ENCODE measurements around the gene GPRC5A. TPM values are rescaled to one million over a fixed set of nuclear protein-coding genes. Genes with fewer than 3 reads are reported as not detected.

The GPRC5A gene
- total RNA-seq, 1 donor from 2014 or later: not detected

DNA sequence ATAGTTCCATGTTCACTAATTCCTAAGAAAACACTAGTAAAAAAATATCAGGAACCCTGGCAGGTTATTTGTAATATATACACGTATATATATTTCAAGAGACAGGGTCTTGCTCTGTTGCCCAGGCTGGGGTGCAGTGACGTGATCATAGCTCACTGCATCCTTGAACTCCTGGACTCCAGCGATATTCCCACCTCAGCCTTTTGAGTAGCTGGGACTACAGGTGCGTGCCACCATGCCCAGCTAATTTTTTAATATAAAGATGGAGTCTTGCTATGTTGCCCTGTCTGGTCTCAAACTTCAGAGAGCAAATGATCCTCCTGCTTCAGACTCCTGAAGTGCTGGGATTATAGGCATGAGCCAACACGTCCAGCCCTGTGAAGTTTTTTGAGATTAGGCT lies 16.2 kb downstream of the GPRC5A start:
- no peak overlapping the region for H3K4me3 Mint-ChIP-seq (ENCODE audit: low read depth)
- H3K4me1 Mint-ChIP-seq (ENCODE audit: low read depth): peaks cover 16% of the 10 kb centered on the region
- H3K36me3 Mint-ChIP-seq (ENCODE audit: low read depth): no peaks in the 10 kb centered on the region
- peaks cover 7% of the 10 kb centered on the region for H3K27me3 Mint-ChIP-seq (ENCODE audit: low read depth)
- DNase-seq (ENCODE audit: low spot score): no peak
- H3K9me3 Mint-ChIP-seq: no peaks in the 10 kb centered on the region
- no peak overlapping the region for H3K27ac Mint-ChIP-seq
- intact Hi-C loops (cut with micrococcal nuclease): no loop called here

DNA sequence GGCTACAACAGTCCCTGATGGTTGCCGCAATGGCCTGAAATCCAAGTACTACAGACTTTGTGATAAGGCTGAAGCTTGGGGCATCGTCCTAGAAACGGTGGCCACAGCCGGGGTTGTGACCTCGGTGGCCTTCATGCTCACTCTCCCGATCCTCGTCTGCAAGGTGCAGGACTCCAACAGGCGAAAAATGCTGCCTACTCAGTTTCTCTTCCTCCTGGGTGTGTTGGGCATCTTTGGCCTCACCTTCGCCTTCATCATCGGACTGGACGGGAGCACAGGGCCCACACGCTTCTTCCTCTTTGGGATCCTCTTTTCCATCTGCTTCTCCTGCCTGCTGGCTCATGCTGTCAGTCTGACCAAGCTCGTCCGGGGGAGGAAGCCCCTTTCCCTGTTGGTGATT lies 16.9 kb downstream of the GPRC5A start:
- H3K27ac Mint-ChIP-seq: no peak overlapping the region
- H3K36me3 Mint-ChIP-seq (ENCODE audit: low read depth): no peaks in the 10 kb centered on the region
- peaks cover 7% of the 10 kb centered on the region for H3K27me3 Mint-ChIP-seq (ENCODE audit: low read depth)
- H3K9me3 Mint-ChIP-seq: no peaks in the 10 kb centered on the region
- H3K4me3 Mint-ChIP-seq (ENCODE audit: low read depth): no peak overlapping the region
- intact Hi-C loops (cut with micrococcal nuclease): no loop called here
- no peak for DNase-seq (ENCODE audit: low spot score)
- peaks cover 16% of the 10 kb centered on the region for H3K4me1 Mint-ChIP-seq (ENCODE audit: low read depth)

DNA sequence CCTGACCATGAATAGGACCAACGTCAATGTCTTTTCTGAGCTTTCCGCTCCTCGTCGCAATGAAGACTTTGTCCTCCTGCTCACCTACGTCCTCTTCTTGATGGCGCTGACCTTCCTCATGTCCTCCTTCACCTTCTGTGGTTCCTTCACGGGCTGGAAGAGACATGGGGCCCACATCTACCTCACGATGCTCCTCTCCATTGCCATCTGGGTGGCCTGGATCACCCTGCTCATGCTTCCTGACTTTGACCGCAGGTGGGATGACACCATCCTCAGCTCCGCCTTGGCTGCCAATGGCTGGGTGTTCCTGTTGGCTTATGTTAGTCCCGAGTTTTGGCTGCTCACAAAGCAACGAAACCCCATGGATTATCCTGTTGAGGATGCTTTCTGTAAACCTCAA lies 17.3 kb downstream of the GPRC5A start:
- H3K27me3 Mint-ChIP-seq (ENCODE audit: low read depth): peaks cover 6% of the 10 kb centered on the region
- intact Hi-C loops (cut with micrococcal nuclease): no loop called here
- no peak for DNase-seq (ENCODE audit: low spot score)
- H3K27ac Mint-ChIP-seq: no peak overlapping the region
- peaks cover 16% of the 10 kb centered on the region for H3K4me1 Mint-ChIP-seq (ENCODE audit: low read depth)
- no peaks in the 10 kb centered on the region for H3K36me3 Mint-ChIP-seq (ENCODE audit: low read depth)
- H3K9me3 Mint-ChIP-seq: no peaks in the 10 kb centered on the region
- no peak overlapping the region for H3K4me3 Mint-ChIP-seq (ENCODE audit: low read depth)

DNA sequence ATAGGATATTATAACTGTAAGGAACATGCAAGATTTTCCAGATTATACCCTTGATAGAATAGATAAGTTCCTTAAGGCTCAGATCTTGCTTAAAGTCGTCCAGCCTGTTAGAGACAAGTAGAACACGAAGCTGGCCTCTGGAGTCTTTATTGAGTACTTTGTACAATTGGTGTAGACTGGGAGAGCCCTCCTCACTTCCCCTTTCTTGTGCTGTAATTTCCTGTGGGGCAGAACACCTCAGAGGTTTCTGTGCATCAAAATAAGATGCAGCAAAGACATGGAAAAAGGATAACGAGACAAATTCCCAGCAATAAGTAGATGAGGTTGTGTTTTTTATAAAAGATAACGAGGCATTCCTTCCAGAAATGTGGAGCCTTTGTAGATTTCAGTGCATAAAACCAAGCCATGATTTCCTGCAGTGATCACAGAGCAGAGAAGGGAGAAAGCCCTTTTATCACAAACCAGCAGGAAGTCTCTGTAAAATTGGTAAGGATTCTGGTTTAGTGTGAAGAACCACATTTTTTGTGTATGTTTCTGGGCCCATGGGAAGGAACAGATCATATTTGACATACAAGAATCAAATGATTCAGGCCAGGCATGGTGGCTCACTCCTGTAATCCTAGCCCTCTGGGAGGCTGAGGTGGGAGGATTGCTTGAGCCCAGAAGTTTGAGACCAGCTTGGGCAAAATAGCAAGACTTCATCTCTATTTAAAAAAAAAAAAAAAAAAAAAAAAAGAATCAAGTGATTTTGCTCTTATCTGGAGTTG lies 18.0 kb downstream of the GPRC5A start:
- intact Hi-C loops (cut with micrococcal nuclease): no loop called here
- Mint-ChIP-seq H3K27ac (no peak overlapping the region), H3K36me3 (ENCODE audit: low read depth) (no peaks in the 10 kb centered on the region), H3K9me3 (no peaks in the 10 kb centered on the region), H3K4me1 (ENCODE audit: low read depth) (peaks cover 16% of the 10 kb centered on the region), H3K4me3 (ENCODE audit: low read depth) (no peak overlapping the region), H3K27me3 (ENCODE audit: low read depth) (peaks cover 2% of the 10 kb centered on the region)
- DNase-seq (ENCODE audit: low spot score): no peak

DNA sequence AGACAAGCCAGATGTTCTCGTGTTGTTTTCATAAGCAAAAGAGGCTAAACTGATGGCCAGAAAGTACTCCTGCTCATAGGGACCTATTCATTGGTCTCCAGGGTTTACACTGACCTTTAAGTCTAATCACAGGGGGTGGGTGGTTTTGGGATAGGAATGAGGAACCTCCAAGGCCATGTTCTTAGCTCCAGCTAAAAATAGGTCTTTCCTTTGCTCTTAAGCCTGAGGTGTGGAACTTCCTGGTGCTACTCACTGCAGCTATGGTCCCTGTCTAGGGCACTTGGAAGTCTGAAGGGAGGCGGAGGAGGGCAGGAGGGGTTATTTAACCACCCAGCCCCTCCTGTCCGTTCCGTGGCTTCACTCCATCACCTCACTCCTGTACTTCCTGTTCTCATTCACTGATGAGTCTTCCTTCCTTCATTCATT lies 18.6 kb downstream of the GPRC5A start:
- intact Hi-C loops (cut with micrococcal nuclease): no loop called here
- no peak overlapping the region for H3K27ac Mint-ChIP-seq
- H3K9me3 Mint-ChIP-seq: no peaks in the 10 kb centered on the region
- no peak overlapping the region for H3K4me3 Mint-ChIP-seq (ENCODE audit: low read depth)
- H3K27me3 Mint-ChIP-seq (ENCODE audit: low read depth): peaks cover 2% of the 10 kb centered on the region
- DNase-seq (ENCODE audit: low spot score): no peak
- peaks cover 16% of the 10 kb centered on the region for H3K4me1 Mint-ChIP-seq (ENCODE audit: low read depth)
- no peaks in the 10 kb centered on the region for H3K36me3 Mint-ChIP-seq (ENCODE audit: low read depth)

DNA sequence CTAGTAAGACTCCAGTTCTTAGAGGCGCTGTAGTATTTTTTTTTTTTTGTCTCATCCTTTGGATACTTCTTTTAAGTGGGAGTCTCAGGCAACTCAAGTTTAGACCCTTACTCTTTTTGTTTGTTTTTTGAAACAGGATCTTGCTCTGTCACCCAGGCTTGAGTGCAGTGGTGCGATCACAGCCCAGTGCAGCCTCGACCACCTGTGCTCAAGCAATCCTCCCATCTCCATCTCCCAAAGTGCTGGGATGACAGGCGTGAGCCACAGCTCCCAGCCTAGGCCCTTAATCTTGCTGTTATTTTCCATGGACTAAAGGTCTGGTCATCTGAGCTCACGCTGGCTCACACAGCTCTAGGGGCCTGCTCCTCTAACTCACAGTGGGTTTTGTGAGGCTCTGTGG lies 21.3 kb downstream of the GPRC5A start:
- intact Hi-C loops (cut with micrococcal nuclease): no loop called here
- Mint-ChIP-seq H3K36me3 (ENCODE audit: low read depth) (no peaks in the 10 kb centered on the region), H3K27ac (no peak overlapping the region), H3K4me1 (ENCODE audit: low read depth) (peaks cover 26% of the 10 kb centered on the region), H3K27me3 (ENCODE audit: low read depth) (peaks cover 17% of the 10 kb centered on the region), H3K4me3 (ENCODE audit: low read depth) (no peak overlapping the region), H3K9me3 (no peaks in the 10 kb centered on the region)
- no peak for DNase-seq (ENCODE audit: low spot score)

DNA sequence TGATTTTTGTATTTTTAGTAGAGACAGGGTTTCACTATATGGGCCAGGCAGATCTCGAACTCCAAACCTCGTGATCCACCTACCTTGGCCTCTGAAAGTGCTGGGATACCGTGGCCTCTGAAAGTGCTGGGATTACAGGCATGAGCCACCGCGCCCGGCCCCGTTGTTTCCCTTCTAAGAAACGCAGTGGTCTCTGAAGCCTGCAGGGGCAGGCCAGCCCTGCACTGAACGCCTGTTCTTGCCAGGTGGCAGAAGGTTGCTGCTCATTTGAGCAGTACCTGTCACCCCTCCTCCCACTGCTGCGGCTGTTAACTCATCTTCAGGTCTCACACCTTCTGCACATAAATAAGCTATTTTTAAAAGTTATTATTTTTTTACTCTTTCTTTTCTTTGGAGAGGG lies 24.3 kb downstream of the GPRC5A start:
- H3K4me1 Mint-ChIP-seq (ENCODE audit: low read depth): peaks cover 10% of the 10 kb centered on the region
- H3K4me3 Mint-ChIP-seq (ENCODE audit: low read depth): no peak overlapping the region
- no peaks in the 10 kb centered on the region for H3K36me3 Mint-ChIP-seq (ENCODE audit: low read depth)
- no peak for DNase-seq (ENCODE audit: low spot score)
- peaks cover 18% of the 10 kb centered on the region for H3K27me3 Mint-ChIP-seq (ENCODE audit: low read depth)
- no peak overlapping the region for H3K27ac Mint-ChIP-seq
- no peaks in the 10 kb centered on the region for H3K9me3 Mint-ChIP-seq
- intact Hi-C loops (cut with micrococcal nuclease): loop anchor here (1.0 to 2.0 kb wide), 6 partner anchors 68 to 745 kb away; no protein-coding TSS in a partner anchor

DNA sequence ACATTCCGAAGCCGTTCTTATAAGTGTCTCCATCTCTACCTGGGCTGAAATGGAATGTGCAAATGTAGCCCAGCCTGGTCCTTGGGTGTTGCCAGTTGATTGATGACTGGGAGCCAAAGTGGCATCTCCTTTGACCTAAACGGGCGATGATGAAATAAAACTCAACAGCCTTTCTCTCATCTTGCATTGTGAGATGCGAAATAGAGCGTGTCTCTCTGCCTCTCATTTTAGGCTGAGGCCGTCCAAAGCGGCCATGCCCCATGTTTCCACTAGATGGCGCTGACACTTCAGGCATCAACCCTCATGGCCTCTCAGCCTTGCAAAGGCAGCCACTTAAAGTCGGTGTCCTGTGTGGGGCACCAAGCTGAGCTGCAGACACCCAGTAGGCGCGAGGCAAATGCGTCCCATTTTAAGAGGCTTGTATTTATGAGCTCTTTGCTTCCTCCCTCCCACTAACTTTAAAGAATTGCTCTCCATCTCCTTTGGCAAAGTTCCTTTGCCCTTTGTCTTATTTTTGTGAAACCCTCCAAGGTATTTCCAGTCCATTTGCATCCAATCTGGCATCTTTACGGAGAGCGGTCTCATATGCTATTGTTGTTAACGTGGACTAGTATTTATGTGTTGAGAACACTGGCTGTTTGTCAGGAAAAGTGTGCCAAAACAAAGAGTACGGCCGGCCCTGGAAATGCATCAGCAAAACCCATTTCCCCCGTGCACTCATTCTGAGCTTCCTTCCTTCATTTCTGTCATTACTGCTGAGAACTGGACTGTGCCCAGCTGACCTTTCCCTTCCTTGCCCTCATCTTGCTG lies 25.0 kb downstream of the GPRC5A start:
- Mint-ChIP-seq H3K27me3 (ENCODE audit: low read depth) (peaks cover 18% of the 10 kb centered on the region), H3K4me3 (ENCODE audit: low read depth) (no peak overlapping the region), H3K4me1 (ENCODE audit: low read depth) (peaks cover 10% of the 10 kb centered on the region), H3K27ac (no peak overlapping the region), H3K36me3 (ENCODE audit: low read depth) (no peaks in the 10 kb centered on the region), H3K9me3 (no peaks in the 10 kb centered on the region)
- intact Hi-C loops (cut with micrococcal nuclease): loop anchor here (1.0 to 2.0 kb wide), 5 partner anchors 67 to 744 kb away; no protein-coding TSS in a partner anchor
- DNase-seq (ENCODE audit: low spot score): peak; percentile 76

DNA sequence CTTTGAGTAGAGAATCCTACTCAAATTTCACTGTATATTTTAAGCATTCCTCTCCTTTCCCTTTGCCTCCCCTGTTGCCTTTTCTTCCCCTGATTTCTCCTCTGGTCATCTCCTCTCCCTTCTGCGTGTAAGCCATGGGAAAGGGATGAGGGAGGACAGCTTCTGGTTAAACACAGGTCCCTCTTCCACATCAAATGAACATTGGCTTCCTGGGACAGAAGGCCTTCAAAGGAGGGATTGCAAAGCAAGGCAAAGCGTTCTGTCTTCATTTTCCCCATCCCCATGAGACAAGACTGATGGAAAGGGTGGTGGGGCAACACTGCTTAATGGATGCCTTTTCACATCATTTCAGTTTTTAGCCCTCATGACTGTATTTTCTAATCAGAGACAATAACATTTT lies 26.2 kb downstream of the GPRC5A start:
- intact Hi-C loops (cut with micrococcal nuclease): loop anchor here (2.0 kb wide), 2 partner anchors 181 to 743 kb away; no protein-coding TSS in a partner anchor
- no peak for DNase-seq (ENCODE audit: low spot score)
- Mint-ChIP-seq H3K9me3 (no peaks in the 10 kb centered on the region), H3K27ac (no peak overlapping the region), H3K27me3 (ENCODE audit: low read depth) (peaks cover 18% of the 10 kb centered on the region), H3K4me1 (ENCODE audit: low read depth) (peaks cover 10% of the 10 kb centered on the region), H3K4me3 (ENCODE audit: low read depth) (no peak overlapping the region), H3K36me3 (ENCODE audit: low read depth) (no peaks in the 10 kb centered on the region)

DNA sequence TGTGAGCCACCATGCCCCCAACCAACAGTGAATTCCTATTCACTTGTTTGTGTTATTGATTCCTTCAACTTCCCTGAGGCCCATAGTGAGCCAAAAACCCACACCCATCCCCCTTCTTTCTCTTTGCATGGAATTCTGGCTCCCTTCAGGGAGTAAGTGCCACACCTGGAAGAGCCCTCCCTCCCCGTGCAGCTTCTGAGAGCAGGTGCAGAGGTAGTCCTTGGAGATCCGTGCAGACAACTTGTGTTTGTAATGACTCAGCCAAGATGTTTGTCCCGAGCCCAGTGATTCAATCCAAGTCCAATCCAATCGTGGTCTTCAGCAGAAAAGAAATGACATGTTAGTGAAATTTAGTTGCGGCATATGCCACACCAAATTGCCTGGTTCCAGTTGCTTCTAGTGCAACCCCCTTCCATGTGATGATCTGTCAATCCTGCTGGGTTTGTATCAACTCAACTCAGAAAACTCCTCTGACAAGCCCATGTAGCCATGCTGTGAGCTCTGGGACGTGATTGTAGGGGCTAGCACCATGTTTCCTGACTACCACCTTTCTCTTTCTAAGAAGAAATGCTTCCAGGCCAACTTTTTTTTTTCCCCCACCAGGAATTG lies 27.5 kb downstream of the GPRC5A start:
- Mint-ChIP-seq H3K36me3 (ENCODE audit: low read depth) (no peaks in the 10 kb centered on the region), H3K4me1 (ENCODE audit: low read depth) (peaks cover 10% of the 10 kb centered on the region), H3K4me3 (ENCODE audit: low read depth) (no peak overlapping the region), H3K9me3 (no peaks in the 10 kb centered on the region), H3K27ac (no peak overlapping the region), H3K27me3 (ENCODE audit: low read depth) (peaks cover 18% of the 10 kb centered on the region)
- DNase-seq (ENCODE audit: low spot score): no peak
- intact Hi-C loops (cut with micrococcal nuclease): no loop called here

DNA sequence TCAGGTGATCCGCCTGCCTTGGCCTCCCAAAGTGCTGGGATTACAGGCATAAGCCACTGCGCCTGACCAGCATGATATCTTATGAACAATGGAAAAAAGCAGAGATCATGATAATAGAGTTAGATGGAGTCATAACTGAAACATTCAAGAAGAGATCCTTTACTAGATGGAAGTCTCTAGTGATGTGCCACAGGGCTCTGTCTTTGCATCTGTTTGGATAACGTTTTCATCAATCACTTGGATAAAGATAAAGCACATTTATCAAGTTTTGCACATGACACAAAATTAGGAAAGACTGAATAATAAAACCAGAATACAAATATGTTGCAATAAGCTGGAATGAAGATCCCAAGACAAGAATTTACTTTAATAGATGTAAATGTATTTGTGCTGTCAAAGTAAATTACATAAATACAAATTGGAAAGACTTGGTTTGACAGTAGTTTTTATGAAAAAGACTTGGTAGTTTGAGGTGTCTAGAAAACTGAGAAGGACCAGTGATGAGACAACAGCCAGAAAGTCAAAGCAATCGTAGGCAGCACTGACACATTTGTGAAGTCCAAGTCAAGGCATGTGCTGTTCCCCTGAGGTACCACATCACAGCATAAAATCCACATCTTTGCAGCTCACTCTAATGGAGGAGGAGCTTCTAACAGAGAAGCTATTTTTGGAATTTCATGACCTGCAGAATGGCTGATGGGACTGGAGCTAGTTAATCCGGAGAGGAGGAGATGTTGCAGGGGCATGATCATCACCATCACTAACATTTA lies 28.5 kb downstream of the GPRC5A start:
- no peaks in the 10 kb centered on the region for H3K36me3 Mint-ChIP-seq (ENCODE audit: low read depth)

DNA sequence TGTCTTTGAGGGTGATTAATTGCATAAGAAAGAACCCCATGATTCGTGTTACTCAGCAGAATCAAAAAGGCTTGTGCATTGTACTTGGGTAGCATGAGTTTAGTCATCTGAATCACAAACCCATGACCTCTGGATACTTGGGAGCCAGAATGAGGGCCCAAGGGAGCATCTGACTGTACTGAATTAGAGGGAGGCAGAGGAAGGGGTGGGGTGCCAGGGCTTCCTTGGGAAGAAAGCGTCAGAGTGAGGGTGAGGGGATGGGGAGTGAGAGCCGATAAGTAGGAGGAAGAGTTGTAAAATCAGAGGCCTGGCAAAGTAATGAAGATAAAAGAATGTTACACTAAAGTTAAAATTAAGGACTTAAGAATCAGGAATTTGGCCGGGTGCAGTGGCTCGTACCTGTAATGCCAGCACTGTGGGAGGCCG lies 30.8 kb downstream of the GPRC5A start:
- Mint-ChIP-seq H3K4me1 (ENCODE audit: low read depth) (no peaks in the 10 kb centered on the region), H3K27ac (no peak overlapping the region), H3K27me3 (ENCODE audit: low read depth) (peaks cover 6% of the 10 kb centered on the region), H3K36me3 (ENCODE audit: low read depth) (no peaks in the 10 kb centered on the region), H3K9me3 (no peaks in the 10 kb centered on the region), H3K4me3 (ENCODE audit: low read depth) (no peak overlapping the region)
- DNase-seq (ENCODE audit: low spot score): no peak
- intact Hi-C loops (cut with micrococcal nuclease): no loop called here

More for the DNA sequence above, 28.5 kb downstream of the GPRC5A start:
- H3K27me3 Mint-ChIP-seq (ENCODE audit: low read depth): peaks cover 18% of the 10 kb centered on the region
- no peak for DNase-seq (ENCODE audit: low spot score)
- intact Hi-C loops (cut with micrococcal nuclease): no loop called here
- peaks cover 10% of the 10 kb centered on the region for H3K4me1 Mint-ChIP-seq (ENCODE audit: low read depth)
- no peak overlapping the region for H3K27ac Mint-ChIP-seq
- H3K4me3 Mint-ChIP-seq (ENCODE audit: low read depth): no peak overlapping the region
- no peaks in the 10 kb centered on the region for H3K9me3 Mint-ChIP-seq

Data from activated T-helper 2 cell treated with anti-CD3 and anti-CD28 coated beads, Interferon-gamma antibody, Interleukin-2, Interleukin-4, amounts not matched to agents 10 μg/mL and 5 μg/mL and 100 μg/mL, durations not matched to agents 14 hours and 24 hours and 36 hours (primary cell).